HL-60/S4 (cell line): ENCODE data around the gene SELENOS.

Experiments used
- in situ Hi-C: fragments of 300-500 bp; cut with MboI; formaldehyde crosslinking; loops from 2 replicates; pipeline ENCODE4 v1.14.3; 2022; ENCODE audit warnings: low sequenced_read_pairs

The SELENOS gene

GRCh38 chr15:101277038-101277822 lies at the start of gene SELENOS:
Gene SELENOS, minus strand, starts transcription at chr15:101277485. Its CDS starts 68 bp downstream, at chr15:101277417.
- in situ Hi-C loops, result no loop called here

DNA sequence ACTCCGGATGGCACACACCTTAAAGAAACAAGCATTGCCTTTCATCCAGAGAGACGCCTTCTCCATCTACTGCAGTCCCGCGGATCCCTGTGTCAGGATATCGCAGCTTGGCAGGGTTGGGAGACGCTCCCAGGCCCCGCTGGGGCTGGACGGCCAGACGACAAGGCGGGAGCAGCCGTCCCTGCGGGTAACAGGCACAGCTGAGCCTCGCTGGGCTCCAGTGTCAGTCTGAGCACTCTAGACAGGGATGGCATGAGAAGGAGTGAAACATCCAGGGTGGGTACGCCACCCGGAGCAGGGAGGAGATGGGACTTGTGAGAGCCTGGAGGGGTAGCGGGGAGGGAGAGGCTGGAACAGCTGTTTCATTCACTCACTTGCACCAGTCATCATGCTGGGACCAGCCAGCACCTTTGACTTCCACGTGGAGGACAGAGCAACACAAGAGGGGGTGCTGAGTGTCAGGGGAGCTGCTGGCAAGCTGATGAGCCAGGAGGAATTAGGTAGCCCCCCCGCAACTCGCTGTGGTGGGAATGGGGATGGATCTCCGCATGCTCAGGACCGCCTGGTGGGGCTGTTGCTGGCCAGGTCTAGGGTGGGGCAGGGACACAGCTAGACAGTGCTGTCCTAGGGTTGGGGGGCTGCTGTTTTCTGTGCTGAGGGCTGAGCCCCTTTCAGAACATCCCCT lies 49.3 kb upstream of the SELENOS start:
- in situ Hi-C loops, result no loop called here

DNA sequence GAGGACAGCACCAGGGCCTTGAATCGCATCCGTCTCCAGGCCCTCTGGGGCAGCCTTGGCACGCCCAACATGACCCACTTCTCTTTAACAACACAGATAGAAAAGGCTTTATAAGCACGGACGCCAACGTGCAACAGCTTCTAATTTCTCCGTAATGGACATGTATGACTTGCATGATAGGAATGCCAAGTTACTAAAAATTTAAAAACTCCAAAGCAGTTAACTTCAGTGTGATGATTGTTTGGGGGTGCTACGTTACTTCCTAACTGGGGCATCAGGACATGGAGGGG lies 48.7 kb upstream of the SELENOS start:
- in situ Hi-C loops, result no loop called here

GRCh38 chr15:101325263-101326025 lies 48.2 kb upstream of the SELENOS start:
- in situ Hi-C loops, result no loop called here

DNA sequence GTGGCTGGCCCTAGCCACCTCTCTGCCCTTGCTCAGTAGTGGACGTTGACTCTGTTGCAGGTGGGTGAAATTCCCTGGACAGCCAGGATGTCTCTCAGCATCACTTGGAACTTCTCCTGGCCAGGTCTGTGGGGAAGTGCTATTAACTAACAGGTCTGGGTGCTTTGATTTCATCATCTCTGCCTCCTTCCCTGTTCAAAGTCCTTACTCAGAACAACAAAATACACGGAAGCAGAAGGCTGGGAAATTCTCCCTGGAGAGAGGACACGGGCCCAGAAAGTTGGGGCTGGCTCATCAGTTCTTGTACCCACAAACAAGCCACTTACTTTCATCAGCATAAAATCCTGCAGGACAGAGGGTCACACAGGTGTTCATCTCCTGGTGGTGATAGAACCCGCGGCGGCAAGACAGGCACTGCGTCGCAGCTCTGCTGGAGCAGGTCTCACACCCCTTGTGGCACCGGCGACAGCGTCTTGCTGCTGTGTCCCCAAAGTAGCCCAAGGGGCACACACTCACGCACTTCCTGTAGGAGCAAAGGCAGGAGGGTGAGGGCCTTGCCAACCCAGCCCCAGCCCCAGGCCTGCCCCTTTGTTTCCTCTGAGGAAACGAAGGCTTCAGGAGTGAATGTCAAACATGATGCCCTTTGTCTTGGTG lies 47.4 kb upstream of the SELENOS start:
- in situ Hi-C loops, result no loop called here

DNA sequence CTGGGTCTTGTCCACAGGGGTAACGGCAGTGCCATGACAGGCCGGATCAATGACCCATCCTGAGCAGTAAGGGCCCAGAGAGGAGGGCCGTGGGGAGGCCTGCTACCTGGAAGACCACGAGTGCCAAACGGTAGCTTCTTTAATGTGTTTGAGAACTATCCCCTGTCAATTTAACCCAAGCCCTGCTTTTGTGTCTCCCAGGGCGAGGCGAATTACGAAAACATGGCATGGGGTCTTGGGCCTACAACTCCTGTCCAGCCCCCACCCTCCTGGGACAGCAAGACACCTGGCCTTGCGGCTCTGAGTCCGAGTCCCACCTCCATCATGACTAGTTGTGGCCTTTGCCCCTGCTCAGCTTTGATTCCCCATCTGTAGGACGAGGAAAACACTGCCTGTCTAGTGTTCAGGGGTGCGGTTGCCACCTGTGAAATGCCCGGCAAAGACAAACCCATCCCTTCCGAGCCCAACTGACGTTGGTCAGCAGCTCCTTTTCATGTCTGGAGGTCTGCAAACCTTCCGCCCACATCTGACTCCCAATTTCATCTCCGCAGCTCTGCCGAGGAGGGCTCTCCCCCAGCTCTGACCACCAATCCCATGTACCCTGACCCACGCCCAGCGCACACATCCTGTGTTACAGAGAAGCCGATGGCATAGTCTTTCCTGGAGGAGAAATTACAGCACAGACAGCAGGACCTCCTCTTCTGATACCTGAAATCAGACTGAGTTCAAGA lies 46.7 kb upstream of the SELENOS start:
- in situ Hi-C loops, result no loop called here

DNA sequence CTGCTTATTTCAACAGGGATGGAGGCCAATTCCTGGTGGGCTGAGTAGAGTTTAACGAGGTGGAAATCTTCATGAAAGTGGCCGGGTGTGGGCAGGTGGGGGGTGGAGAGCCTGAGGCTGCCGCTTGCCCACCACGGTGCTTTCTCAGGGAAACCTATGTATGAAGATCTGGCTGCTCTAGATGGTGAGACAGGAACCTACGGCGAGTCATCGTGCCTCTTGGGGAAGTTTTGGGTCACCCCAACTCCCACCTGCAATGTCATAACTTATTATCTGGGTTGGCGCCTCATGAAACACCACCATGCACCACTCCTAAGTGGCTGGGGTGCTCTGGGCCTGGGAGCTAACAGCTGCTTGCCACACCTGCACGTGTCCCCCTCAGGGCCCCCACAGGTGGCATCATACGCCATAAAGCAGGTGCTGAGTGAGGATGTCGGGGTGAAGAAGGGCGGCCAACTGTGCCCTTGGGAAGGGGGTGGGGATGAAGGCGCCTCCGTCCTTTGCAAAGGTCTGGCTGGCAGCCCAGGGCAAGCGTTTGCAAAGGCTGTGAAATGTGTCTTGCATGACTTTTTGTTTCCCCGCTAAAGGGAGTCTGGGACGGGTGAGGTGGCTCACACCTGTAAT lies 45.7 kb upstream of the SELENOS start:
- in situ Hi-C loops, result no loop called here

DNA sequence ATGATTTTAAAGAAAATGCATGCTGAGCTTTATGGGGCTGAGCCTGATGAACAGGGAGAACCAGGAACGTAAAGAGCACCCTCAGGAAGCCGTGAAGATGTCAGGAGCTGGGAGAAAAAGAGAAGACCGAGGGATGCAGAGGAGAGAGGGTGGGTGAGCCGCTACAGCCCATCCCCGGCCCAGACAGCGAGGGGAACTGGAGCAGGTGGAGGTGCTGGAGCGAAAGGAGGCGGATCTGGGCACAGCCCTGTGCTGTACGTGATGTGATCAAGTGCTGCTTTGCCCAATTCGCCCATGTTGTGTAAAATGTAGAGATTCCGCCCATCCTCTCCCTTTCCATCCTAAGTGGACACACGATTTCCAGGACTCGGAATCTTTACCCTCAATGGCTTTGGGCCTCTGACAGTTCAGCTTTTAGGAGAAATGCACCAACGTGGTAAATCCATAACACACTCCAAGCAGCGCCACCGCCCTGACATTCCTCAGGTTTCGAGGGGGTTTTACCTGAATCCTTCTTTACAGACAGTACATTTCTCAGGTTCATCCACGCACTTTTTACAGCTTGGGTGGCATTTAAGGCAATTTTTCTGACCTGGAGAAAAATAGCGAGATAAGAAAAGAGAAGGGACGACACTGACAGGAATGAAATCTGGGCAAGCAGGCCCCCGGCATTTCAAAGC lies 44.9 kb upstream of the SELENOS start:
- in situ Hi-C loops, result no loop called here

DNA sequence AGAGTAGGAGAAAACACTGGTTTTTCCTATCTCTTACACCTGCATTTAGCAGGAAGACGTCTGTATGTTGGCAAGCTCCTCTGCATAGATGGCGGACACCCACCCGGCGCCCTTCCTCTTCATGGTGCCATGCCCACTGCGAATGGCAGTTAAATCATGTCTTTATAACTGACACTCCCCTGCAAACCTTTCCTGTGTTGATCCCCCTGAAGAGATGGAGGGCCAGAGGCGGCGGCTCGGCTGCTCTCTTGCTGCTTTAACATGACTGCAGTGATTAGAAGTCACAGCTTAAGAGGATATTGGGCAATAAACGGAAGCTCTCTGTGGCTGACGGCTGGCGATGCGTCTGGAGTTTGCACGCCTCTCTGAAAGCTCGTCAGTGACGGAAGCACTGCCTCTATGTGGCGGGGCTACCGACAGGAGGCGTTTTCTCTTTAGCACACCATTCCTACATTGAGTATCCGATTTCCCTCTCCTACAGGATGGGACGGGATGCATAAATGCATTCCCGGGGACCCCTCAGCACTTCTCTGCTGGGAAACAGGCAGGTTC lies 43.3 kb upstream of the SELENOS start:
- in situ Hi-C loops, result no loop called here

GRCh38 chr15:101318839-101319238 lies 41.6 kb upstream of the SELENOS start:
- in situ Hi-C loops, result no loop called here

GRCh38 chr15:101318147-101318819 lies 41.0 kb upstream of the SELENOS start:
- in situ Hi-C loops, result no loop called here

DNA sequence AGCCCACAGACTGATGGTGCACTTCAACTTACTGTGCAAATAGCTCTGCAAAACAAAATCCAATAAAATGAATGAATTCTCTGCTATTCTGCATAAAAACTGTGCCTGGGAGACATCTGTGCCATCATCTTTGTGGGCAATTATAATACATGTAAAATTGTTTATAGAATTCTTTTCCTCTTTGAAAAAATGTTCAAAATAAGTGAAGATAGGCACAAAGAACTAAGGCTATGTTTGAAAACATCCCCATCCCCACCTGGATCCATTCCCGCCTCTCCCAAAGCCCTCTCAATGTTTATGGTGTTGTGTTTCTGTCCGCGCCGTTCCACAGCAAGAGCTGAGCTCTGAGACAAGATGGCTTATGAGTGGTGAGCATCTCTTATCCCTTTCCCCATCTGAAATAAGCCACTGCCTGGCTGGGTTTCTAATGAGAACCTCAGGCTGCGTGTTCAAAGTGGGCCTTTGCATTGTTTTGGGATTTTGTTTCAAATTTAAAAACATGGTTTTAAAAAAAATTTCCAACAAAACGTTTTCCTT lies 40.1 kb upstream of the SELENOS start:
- in situ Hi-C loops, result no loop called here

GRCh38 chr15:101316529-101316928 lies 39.2 kb upstream of the SELENOS start:
- in situ Hi-C loops, result no loop called here

DNA sequence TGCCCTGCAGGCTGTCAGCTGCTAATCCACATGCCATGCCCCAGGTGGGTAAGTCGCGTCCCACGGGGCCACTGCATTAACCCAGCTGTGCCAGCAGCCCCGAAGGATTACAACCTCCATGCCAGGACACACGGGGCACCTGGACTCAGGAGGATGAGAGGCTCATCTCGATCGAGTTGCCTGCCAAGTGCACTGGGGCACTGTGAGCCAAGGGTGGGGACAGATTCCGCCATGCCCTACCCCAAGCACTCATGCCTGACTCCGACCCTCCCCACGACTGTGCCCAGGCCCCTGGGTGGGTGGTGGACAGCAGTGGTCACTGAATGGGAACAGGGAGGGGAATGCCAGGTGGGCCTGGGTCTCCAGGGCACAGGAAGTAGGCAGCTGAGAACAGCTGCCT lies 38.5 kb upstream of the SELENOS start:
- in situ Hi-C loops, result no loop called here

GRCh38 chr15:101314336-101315125 lies 37.2 kb upstream of the SELENOS start:
- in situ Hi-C loops, result no loop called here

- in situ Hi-C loops, result no loop called here
Observed at GRCh38 chr15:101313041-101313761, 35.9 kb upstream of the SELENOS start.

- in situ Hi-C loops, result no loop called here
Observed at GRCh38 chr15:101310508-101310907, 33.2 kb upstream of the SELENOS start.
